Adrenal gland (tissue), 5 donors: ENCODE measurements around the gene GMPR2.

Experiments
- POLR2A ChIP-seq, 2 donors: fragments of 450-650 bp; IDR thresholded peaks; one replicate each; pipeline ENCODE4 v1.6.1; 2017; ENCODE audit warnings: antibody characterized with exemption in 2 of 2, mild to moderate bottlenecking in 2 of 2, moderate library complexity in 1 of 2
- TF ChIP-seq, protein P1 (sequence below), 6 experiments: fragments of 450-650 bp in 4 of 6; fragments of 200-600 bp in 2 of 6; sonication (generic) in 1 of 6; IDR thresholded peaks; 1 replicate in 5 of 6; 2 replicates in 1 of 6; pipeline versions ENCODE4 v1.5.1 to v1.8.0; 2016 to 2021; ENCODE audit warnings: antibody characterized with exemption in 6 of 6, mild to moderate bottlenecking in 2 of 6, moderate library complexity in 1 of 6
- donor health status: DM: no; HTN: no; CAD: no.

DNA sequence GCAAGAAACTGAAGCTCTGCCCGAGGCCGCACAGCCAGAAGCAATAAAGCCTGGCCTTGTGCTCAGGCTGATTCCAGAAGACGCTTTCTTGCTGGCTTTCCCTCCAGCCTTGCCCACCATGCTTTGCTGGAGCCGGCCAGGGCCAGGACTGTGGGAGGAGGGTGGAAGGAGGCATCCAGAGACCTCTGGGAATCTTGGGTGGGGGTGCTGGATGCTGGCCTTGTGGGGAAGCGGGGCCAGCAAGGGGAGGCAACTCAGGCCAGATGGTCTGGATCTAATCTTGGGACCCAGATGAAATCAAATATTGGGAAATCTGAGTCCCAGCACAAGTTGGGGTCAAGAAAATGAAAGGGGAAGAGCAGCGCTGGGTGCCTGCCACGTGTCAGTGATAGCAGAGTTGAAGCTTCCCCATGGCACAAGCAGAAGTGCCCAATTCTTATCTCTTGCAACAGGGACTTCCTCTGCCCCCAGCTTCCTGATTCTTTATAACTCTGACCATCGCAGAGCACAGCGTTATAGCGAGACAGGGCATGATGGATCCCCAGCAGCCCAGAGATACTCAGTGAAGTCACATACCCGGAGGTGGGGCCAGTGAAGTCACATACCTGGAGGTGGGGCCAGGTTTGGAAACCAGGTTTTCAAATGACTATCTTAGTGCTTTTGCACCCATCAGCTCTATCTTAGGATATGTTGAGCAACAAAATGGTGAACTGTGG, 45.0 kb downstream of the GMPR2 start:
- TF ChIP-seq, protein P1, sequence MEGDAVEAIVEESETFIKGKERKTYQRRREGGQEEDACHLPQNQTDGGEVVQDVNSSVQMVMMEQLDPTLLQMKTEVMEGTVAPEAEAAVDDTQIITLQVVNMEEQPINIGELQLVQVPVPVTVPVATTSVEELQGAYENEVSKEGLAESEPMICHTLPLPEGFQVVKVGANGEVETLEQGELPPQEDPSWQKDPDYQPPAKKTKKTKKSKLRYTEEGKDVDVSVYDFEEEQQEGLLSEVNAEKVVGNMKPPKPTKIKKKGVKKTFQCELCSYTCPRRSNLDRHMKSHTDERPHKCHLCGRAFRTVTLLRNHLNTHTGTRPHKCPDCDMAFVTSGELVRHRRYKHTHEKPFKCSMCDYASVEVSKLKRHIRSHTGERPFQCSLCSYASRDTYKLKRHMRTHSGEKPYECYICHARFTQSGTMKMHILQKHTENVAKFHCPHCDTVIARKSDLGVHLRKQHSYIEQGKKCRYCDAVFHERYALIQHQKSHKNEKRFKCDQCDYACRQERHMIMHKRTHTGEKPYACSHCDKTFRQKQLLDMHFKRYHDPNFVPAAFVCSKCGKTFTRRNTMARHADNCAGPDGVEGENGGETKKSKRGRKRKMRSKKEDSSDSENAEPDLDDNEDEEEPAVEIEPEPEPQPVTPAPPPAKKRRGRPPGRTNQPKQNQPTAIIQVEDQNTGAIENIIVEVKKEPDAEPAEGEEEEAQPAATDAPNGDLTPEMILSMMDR (IDR thresholded peaks at IDR 0.05), result no peak
- TF ChIP-seq POLR2A (IDR thresholded peaks at IDR 0.05), result no peak
